AG20443 (cell line): Measurements from ENCODE around the gene MYBL2.
"Not testable (repeated sequence)": the region's sequence is repeated elsewhere in the genome, so short reads cannot be mapped to it uniquely, and the experiment has no call there.

Experiments used
- DNase-seq: peaks from one replicate; pipeline ENCODE4 v3.0.0; 2012; ENCODE audit warnings: low spot score, mixed read lengths

The MYBL2 gene

DNA sequence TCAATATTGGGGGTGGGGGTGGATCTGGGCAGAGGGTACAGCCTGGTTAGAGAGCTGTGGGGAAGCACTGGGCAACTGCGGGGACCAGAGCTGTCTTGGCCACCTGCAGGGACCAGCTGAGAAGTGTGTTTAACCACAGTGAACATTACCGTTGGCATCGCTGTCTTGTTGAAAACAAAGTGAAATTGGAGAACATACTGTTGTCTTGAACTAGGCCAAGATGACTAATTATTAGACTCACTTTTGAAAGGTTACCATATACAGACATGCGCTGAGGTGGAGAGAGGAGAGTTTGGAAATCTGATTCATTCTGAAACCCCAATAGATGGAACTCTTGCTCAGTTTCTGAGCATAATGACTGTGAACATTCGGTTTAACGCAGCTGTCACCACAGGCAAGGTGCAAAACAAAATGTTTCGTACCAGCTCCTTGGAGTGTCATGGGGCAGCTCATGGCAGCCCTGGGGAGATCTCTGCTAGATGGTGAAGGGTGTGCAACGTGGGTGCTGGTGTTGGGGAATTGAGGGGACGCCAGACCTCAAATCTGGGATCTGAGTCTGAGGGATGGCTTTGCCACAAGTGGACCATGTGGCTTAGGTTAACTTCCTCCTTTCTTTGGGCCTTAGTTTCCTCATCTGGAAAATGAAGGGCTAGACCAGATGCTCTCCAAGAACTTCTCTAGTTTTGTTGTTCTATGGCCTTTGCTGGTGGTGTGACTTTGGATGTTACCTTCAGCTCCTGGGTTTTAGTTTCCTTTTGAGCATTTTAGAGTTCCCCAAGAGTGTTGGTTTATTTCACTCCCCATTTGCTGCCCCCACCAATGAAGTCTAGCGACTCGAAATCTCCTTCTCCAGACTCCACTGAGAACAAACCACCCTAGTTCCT, 84.5 kb downstream of the MYBL2 start:
- peak; percentile 51 for DNase-seq

- DNase-seq: no peak
Measured at GRCh38 chr20:43752051-43752360, 85.1 kb downstream of the MYBL2 start.

GRCh38 chr20:43752561-43753301, 85.8 kb downstream of the MYBL2 start:
- DNase-seq: peak; percentile 88

- DNase-seq: peak; percentile 54
Measured at GRCh38 chr20:43755390-43755789, 88.5 kb downstream of the MYBL2 start.

- DNase-seq: peak; percentile 53
Measured at GRCh38 chr20:43755851-43756250, 88.9 kb downstream of the MYBL2 start.

- DNase-seq: not testable (repeated sequence)
Measured at GRCh38 chr20:43757888-43758287, 91.0 kb downstream of the MYBL2 start.

- peak; percentile 39 for DNase-seq
Measured at GRCh38 chr20:43761386-43762340, 94.7 kb downstream of the MYBL2 start.

GRCh38 chr20:43762911-43763310, 96.0 kb downstream of the MYBL2 start:
- no peak for DNase-seq

DNA sequence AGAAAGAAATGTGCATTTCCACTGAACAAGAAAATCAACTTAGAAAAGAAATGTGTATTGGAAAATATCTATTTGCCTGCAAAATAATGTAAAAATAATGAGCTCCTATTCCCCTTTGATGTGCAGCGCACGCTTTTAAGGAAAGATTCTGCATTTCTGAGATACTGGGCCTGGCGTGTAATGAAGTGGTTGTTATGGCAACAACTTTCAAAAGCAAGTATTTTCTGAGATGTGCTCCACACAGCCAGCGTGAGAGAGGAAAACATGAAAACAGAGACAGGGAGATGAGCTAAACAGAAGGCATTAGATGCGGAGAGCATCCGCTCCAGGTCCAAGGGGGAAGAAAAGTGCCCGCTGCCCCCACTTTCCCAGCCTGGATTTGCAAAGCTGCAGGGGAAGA, 99.0 kb downstream of the MYBL2 start:
- no peak for DNase-seq
